Measurements from ENCODE around the gene ROR2.

Gene ROR2

GRCh38 chr9:91817493-91818224 is 132.4 kb downstream of the ROR2 start:
- peak; percentile 69 to 72 for DNase-seq (ENCODE audit: low read depth in 2 of 2)

DNA sequence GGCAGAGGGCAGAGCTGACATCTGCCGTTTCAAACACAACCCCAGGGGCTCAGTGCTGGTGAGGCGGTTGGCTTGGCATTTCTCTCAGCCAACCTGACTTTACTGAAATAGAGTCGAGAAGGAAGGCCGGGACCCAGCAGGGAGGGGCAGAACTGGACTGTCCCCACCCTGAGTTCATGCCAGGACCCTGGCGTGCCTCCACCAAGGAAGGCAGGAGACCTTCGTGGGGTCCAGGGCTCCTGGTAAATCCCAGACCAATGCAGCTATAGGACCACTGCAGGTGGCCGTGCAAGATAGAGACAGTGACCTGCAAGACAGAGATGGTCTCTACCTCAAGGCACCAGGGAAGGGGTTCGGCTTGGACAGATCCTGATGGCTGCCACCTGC is 132.9 kb downstream of the ROR2 start:
- DNase-seq (ENCODE audit: low read depth in 2 of 2) = no peak

DNA sequence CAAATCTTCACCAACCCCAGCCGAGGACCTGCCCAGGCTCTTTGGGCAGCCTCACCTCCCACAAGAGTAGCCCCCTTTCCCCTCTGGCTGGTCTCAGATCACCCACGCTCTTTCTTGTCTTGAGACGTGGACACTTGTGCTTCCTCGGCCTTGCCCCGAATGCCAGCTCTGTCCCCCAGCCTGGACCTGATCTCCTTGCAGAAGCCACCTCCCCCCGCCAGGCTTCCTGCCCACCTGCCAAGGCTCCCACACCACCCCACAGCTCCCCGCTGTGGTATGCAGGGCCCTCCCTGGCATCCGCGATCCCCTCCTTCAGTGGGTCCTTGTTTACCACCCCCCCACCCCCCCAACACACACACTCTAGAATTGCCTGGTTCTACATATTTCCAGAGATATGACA is 133.7 kb downstream of the ROR2 start:
- DNase-seq (ENCODE audit: low read depth in 2 of 2) = no peak

- DNase-seq (ENCODE audit: low read depth in 2 of 2) = no peak
Observed at GRCh38 chr9:91815896-91816295, 134.1 kb downstream of the ROR2 start.

DNA sequence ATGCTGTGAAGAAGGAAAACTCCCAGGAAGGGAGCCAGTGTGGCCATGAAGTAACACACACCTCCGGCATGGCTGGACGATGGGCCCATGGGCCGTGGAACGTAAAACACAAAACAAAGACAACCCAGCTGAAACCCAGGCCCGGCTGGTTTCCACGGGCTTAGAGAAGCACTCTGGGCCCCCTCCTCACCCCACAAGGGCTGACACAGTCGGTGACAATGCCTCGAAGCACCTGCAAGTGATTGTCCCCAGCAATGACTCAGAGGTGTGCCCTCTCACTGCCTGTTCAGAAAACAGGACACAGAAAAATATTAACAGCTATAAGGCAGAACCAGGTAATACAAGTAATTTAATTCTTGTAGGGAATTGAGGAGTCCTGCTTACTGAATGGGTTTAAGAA is 135.3 kb downstream of the ROR2 start:
- no peak for DNase-seq (ENCODE audit: low read depth in 2 of 2)

- DNase-seq (ENCODE audit: low read depth in 2 of 2) = no peak
Observed at GRCh38 chr9:91814201-91814600, 135.8 kb downstream of the ROR2 start.

DNA sequence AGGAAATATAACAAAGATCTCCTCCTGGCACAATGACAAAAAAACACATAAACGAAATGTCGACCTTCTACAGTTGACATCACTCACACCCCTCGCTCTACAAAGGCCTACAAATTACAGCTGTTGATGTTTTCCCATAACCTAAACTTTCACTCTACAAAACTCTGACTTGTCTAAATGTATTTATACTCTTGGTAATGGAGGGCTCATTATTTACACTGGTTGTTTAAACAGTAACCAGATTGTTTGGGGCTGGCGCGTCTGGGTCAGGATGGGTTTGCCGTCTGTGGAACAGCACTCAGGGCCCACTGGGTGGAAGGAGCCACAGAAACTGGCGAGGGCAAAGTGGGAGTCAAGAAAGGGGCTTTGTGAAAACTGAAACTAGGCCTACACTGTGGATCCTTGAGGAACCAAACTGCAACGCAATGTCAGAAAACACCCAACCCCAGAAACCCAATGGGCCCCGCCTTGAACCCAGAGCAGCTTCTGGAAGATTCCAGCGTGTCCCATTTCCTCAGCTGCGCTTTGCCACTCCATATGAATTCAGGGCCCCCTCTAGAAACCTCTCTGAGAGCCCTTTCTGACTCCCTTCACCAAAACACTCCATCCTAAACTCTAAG is 136.7 kb downstream of the ROR2 start:
- no peak for DNase-seq (ENCODE audit: low read depth in 2 of 2)

DNA sequence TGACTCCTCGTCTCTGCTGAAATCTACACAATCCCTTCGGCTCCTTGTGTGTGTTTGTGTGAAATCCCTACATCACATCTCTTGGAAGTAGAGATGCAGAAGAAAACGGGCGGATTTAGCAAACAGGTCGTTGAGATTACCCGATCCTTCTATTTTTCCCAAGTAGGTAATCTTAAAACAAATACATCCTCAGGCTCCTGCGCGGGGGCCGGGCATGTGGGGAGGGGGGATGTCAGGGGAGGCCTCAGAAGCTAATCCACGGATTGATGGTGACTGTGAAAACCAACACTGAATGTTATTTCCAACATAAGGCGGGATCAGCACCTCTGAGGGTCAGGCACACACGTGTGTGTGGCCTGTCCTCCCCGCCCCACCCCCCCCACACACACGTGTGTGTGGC is 137.8 kb downstream of the ROR2 start:
- DNase-seq (ENCODE audit: low read depth in 2 of 2) = no peak

GRCh38 chr9:91811024-91811909 is 138.8 kb downstream of the ROR2 start:
- no peak for DNase-seq (ENCODE audit: low read depth in 2 of 2)

GRCh38 chr9:91810286-91810905 is 139.6 kb downstream of the ROR2 start:
- DNase-seq (ENCODE audit: low read depth in 2 of 2) = no peak

- no peak for DNase-seq (ENCODE audit: low read depth in 2 of 2)
Observed at GRCh38 chr9:91809581-91810285, 140.3 kb downstream of the ROR2 start.

GRCh38 chr9:91807643-91808246 is 142.3 kb downstream of the ROR2 start:
- DNase-seq (ENCODE audit: low read depth in 2 of 2) = no peak

GRCh38 chr9:91805031-91805430 is 145.0 kb downstream of the ROR2 start:
- DNase-seq (ENCODE audit: low read depth in 2 of 2) = no peak

- no peak for DNase-seq (ENCODE audit: low read depth in 2 of 2)
Observed at GRCh38 chr9:91803970-91804752, 145.9 kb downstream of the ROR2 start.

GRCh38 chr9:91803151-91803940 is 146.7 kb downstream of the ROR2 start:
- DNase-seq (ENCODE audit: low read depth in 2 of 2) = no peak

DNA sequence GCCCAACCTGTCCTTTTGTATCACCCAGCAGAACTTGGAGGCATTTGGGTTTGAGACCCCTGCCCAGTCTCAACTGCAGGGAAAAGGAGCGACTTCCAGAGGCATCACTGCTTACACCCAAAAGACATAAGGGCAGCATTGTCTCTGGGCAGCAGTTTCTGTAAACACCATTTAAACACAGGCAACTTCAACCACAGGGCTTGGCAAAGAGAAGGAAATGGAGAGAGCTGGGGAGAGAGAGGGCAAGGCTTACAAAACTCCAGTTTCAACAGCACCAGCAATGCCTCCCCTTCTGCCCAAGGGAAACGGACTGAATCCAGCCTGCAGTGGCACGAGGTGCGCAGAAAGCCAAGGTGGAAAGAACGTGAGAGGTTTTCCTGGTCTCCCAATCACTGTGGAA is 147.6 kb downstream of the ROR2 start:
- DNase-seq (ENCODE audit: low read depth in 2 of 2) = no peak

GRCh38 chr9:91800473-91801030 is 149.5 kb downstream of the ROR2 start:
- DNase-seq (ENCODE audit: low read depth in 2 of 2) = no peak

DNA sequence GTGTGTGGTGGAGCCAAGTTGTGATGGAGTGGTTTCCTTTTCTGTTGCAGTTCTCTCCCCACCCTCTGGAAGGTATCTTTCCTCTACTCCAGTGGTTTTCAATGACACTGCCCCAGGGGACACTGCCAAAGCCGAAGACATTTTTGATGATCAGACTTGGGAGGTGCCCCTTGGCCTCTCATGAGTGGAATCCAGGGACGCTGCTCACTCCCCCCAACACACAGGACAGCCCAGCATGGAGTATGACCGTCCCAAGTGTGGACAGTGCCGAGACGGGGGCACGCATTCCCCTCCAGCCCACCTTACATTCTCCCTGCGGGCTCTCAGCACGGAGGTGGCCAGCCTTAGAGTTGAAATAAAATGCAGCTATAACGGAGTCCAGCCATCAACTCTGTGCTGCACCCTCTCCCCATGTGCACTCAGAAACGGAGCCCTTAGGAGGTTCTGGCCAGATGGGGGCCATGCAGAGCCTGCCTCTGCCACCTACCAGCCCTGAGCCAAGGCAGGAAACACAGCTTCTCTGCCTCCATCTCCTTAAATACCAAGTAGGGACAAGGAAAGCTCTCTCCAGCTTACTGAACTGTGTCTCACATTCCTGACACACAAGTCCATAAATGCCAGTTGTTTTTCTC is 150.8 kb downstream of the ROR2 start:
- DNase-seq (ENCODE audit: low read depth in 2 of 2) = no peak

Data from fibroblast of skin of left biceps (primary cell).